22Rv1 (cell line): Measurements from ENCODE around the gene MAP1LC3B2.

Experiments used
- ZFX ChIP-seq: fragments of 450-650 bp; IDR thresholded peaks from 2 replicates; pipeline ENCODE4 v1.6.1; 2017; ENCODE audit warnings: antibody characterized with exemption, borderline replicate concordance
- TF ChIP-seq, protein P1 (sequence below): fragments of 450-650 bp; IDR thresholded peaks from 2 replicates; pipeline ENCODE4 v1.5.1; 2017; ENCODE audit warnings: mild to moderate bottlenecking

GRCh38 chr12:116595672-116596071 is 36.5 kb downstream of the MAP1LC3B2 start:
- TF ChIP-seq, protein P1, sequence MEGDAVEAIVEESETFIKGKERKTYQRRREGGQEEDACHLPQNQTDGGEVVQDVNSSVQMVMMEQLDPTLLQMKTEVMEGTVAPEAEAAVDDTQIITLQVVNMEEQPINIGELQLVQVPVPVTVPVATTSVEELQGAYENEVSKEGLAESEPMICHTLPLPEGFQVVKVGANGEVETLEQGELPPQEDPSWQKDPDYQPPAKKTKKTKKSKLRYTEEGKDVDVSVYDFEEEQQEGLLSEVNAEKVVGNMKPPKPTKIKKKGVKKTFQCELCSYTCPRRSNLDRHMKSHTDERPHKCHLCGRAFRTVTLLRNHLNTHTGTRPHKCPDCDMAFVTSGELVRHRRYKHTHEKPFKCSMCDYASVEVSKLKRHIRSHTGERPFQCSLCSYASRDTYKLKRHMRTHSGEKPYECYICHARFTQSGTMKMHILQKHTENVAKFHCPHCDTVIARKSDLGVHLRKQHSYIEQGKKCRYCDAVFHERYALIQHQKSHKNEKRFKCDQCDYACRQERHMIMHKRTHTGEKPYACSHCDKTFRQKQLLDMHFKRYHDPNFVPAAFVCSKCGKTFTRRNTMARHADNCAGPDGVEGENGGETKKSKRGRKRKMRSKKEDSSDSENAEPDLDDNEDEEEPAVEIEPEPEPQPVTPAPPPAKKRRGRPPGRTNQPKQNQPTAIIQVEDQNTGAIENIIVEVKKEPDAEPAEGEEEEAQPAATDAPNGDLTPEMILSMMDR = no peak
- no peak for TF ChIP-seq ZFX
